NT2/D1 (cell line): ENCODE data around the gene ABCC3.

ENCODE experiments used
- SUZ12 ChIP-seq: IDR thresholded peaks from 2 replicates; pipeline ENCODE4 v1.6.1; 2011; ENCODE audit not compliant: insufficient read length, insufficient read depth; ENCODE audit errors: extremely low read depth
- YY1 ChIP-seq: IDR thresholded peaks from 2 replicates; pipeline ENCODE4 v1.6.1; 2011; ENCODE audit not compliant: insufficient read length, insufficient read depth

DNA sequence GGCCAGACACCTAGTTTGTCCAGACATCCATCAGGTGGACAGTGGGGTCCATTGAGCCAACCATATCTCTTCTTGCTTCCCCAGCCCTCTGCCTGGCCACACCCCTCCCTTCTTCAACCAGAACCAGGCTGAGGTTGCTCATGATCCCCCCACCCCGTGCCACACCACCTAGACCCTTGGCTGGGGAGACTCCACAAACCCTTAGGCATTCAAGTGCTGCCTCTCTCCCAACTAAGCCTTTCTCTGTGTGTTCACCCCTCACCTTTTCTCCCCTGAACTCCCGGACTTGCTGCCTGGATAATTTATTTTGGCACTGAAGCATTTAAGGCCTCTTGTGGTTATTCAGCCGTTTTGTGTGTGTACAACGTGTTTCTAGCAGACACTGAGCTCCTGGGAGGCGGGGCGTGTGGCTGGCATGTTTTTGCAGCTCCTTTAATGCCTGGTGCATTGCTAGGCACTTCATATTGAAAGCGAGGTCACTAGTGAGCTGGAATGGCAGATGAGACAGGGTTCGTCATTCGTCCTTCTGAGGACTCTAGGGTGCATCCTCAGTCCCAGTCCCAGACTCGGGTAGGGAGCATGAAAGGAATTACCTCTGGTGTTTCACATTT, 45.5 kb upstream of the ABCC3 start:
- TF ChIP-seq YY1 (no peak), SUZ12 (no peak)
